HG03108 (cell line): Measurements from ENCODE around the gene RAC3.

Source experiments
- ATAC-seq: cut with Tn5 transposase; IDR thresholded peaks from one replicate; pipeline ENCODE4 v1.9.1; 2021; ENCODE audit warnings: moderate library complexity; ENCODE audit not compliant: unreplicated experiment

Gene RAC3

GRCh38 chr17:82022310-82022980 lies 9.0 kb upstream of the RAC3 start, which contains the start of gene CENPX:
Gene CENPX (minus strand): TSS chr17:82022878. CDS start chr17:82022861, 17 bp downstream.
- ATAC-seq, result no peak

- ATAC-seq, result peak; percentile 88
Measured at GRCh38 chr17:82022981-82023446, 8.5 kb upstream of the RAC3 start, which contains the start of gene LRRC45. Gene LRRC45 (plus strand): TSS chr17:82023305. CDS start chr17:82023644, 339 bp downstream.

- peak; percentile 7 for ATAC-seq
Measured at GRCh38 chr17:82023447-82024241, 7.8 kb upstream of the RAC3 start.

- no peak for ATAC-seq
Measured at GRCh38 chr17:82024859-82025258, 6.6 kb upstream of the RAC3 start.

- no peak for ATAC-seq
Measured at GRCh38 chr17:82025401-82026107, 5.9 kb upstream of the RAC3 start.

GRCh38 chr17:82028246-82028645 lies 3.2 kb upstream of the RAC3 start:
- ATAC-seq, result no peak

- no peak for ATAC-seq
Measured at GRCh38 chr17:82028966-82029365, 2.5 kb upstream of the RAC3 start.

GRCh38 chr17:82029391-82029790 lies 2.1 kb upstream of the RAC3 start:
- no peak for ATAC-seq

- no peak for ATAC-seq
Measured at GRCh38 chr17:82029990-82030469, 1.4 kb upstream of the RAC3 start.

- no peak for ATAC-seq
Measured at GRCh38 chr17:82030470-82031302, 792 bp upstream of the RAC3 start.

- no peak for ATAC-seq
Measured at GRCh38 chr17:82031885-82032627, 578 bp downstream of the RAC3 start.

GRCh38 chr17:82033359-82034085 lies 2.0 kb downstream of the RAC3 start:
- ATAC-seq, result no peak

- no peak for ATAC-seq
Measured at GRCh38 chr17:82034371-82035011, 3.0 kb downstream of the RAC3 start.

GRCh38 chr17:82035488-82035887 lies 4.0 kb downstream of the RAC3 start:
- no peak for ATAC-seq

- ATAC-seq, result no peak
Measured at GRCh38 chr17:82035956-82036633, 4.6 kb downstream of the RAC3 start.

- no peak for ATAC-seq
Measured at GRCh38 chr17:82036634-82037091, 5.2 kb downstream of the RAC3 start.

- peak; percentile 89 for ATAC-seq
Measured at GRCh38 chr17:82037092-82037888, 5.8 kb downstream of the RAC3 start, which contains the start of gene DCXR. Gene DCXR (minus strand): TSS chr17:82037697. CDS start chr17:82037682, 15 bp downstream.
